Measurements from ENCODE around the gene IGSF23.
"Not testable (repeated sequence)": the region's sequence is repeated elsewhere in the genome, so short reads cannot be mapped to it uniquely, and the experiment has no call there.

- TF ChIP-seq, protein P1, sequence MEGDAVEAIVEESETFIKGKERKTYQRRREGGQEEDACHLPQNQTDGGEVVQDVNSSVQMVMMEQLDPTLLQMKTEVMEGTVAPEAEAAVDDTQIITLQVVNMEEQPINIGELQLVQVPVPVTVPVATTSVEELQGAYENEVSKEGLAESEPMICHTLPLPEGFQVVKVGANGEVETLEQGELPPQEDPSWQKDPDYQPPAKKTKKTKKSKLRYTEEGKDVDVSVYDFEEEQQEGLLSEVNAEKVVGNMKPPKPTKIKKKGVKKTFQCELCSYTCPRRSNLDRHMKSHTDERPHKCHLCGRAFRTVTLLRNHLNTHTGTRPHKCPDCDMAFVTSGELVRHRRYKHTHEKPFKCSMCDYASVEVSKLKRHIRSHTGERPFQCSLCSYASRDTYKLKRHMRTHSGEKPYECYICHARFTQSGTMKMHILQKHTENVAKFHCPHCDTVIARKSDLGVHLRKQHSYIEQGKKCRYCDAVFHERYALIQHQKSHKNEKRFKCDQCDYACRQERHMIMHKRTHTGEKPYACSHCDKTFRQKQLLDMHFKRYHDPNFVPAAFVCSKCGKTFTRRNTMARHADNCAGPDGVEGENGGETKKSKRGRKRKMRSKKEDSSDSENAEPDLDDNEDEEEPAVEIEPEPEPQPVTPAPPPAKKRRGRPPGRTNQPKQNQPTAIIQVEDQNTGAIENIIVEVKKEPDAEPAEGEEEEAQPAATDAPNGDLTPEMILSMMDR (IDR thresholded peaks at IDR 0.05) = not testable (repeated sequence)
- TF ChIP-seq EP300, POLR2A (IDR thresholded peaks at IDR 0.05): not testable (repeated sequence)
Observed at GRCh38 chr19:44684396-44684795, 71.0 kb downstream of the IGSF23 start.

All from sigmoid colon (tissue), 4 donors.